Stomach (tissue), 9 donors: Measurements from ENCODE around the gene PYGB. TPM values are rescaled to one million over a fixed set of nuclear protein-coding genes. Genes with fewer than 3 reads are reported as not detected.
A peak's percentile ranks its signal among the peaks of the same experiment; 100 is the strongest.

Experiments used
- DNase-seq, 2 donors: peaks; one replicate each; pipeline versions ENCODE4 v3.0.0 to v3.0.0-alpha.2; 2013 to 2019
- H3K27ac ChIP-seq, 5 donors: fragments of 200-600 bp in 4 of 5; sonication (generic) in 4 of 5; one replicate each; pipeline ENCODE4 v1.5.1; 2013 to 2019; ENCODE audit warnings: mild to moderate bottlenecking in 1 of 5, moderate library complexity in 1 of 5
- H3K27me3 ChIP-seq, 3 donors: fragments of 200-600 bp; sonication (generic); one replicate each; pipeline ENCODE4 v1.5.1; 2017 to 2019; ENCODE audit warnings: mixed run types in 1 of 3
- H3K36me3 ChIP-seq, 4 donors: fragments of 200-600 bp; sonication (generic); 1 replicate in 3 of 4; 2 replicates in 1 of 4; pipeline ENCODE4 v1.5.1; 2016 to 2019
- H3K4me1 ChIP-seq, 4 donors: fragments of 200-600 bp; sonication (generic); one replicate each; pipeline ENCODE4 v1.5.1; 2016 to 2019
- H3K4me3 ChIP-seq, 4 donors: fragments of 200-600 bp; sonication (generic) in 3 of 4; one replicate each; pipeline ENCODE4 v1.5.1; 2016 to 2019; ENCODE audit warnings: mild to moderate bottlenecking in 1 of 4
- H3K9me3 ChIP-seq, 4 donors: fragments of 200-600 bp; sonication (generic); one replicate each; pipeline ENCODE4 v1.5.1; 2016 to 2019
- CTCF ChIP-seq, 7 experiments: fragments of 450-650 bp in 4 of 7; fragments of 200-600 bp in 3 of 7; sonication (generic) in 3 of 7; IDR thresholded peaks; one replicate each; pipeline ENCODE4 v1.5.1; 2016 to 2019; ENCODE audit warnings: antibody characterized with exemption in 7 of 7, control low read depth in 2 of 7, mild to moderate bottlenecking in 1 of 7
- EP300 ChIP-seq: sonication (generic); formaldehyde crosslinking; IDR thresholded peaks from one replicate; pipeline ENCODE4 v1.6.1; 2017; ENCODE audit warnings: antibody characterized with exemption
- POLR2A ChIP-seq, 4 donors: fragments of 450-650 bp; IDR thresholded peaks; one replicate each; pipeline ENCODE4 v1.6.1; 2016; ENCODE audit warnings: antibody characterized with exemption in 4 of 4, control low read depth in 2 of 4, mild to moderate bottlenecking in 1 of 4, moderate library complexity in 1 of 4
- POLR2AphosphoS5 ChIP-seq, 3 donors: sonication (generic); formaldehyde crosslinking; IDR thresholded peaks; one replicate each; pipeline ENCODE4 v1.6.1; 2016; ENCODE audit warnings: antibody characterized with exemption in 3 of 3
- WGBS, 5 donors: extraction: QIAGEN DNeasy Blood & Tissue Kit in 3 of 5; methylation state at CpG; one replicate each; pipeline versions ENCODE4 v1.1.5 to v1.1.7; 2013 to 2018; 5-methylcytosine and 5-hydroxymethylcytosine counted together
- intact Hi-C: fragments of 100-400 bp; cut with DNase I; formaldehyde crosslinking; loops from one replicate; pipeline ENCODE4 v1.15.1; 2023; ENCODE audit warnings: low total_unique reads
- polyA plus RNA-seq, 3 donors: library from polyadenylated mRNA; stranded (reverse); fragments of 200-250 nt; gene quantifications; one replicate each; pipeline ENCODE4 v1.2.3, GENCODE V29; 2013
- total RNA-seq, 5 donors: library from RNA; depleted of rRNA; stranded (reverse); fragments of >200 nt; gene quantifications; one replicate each; pipeline versions ENCODE4 v1.1.0 to v1.2.3, GENCODE V29; 2014 to 2016
- donor health status: healthy with polysubstance abuse.
- donor health status: Bipolar disorder and iron deficiency.
- donor health status: healthy.

The PYGB gene
- total and polyA plus RNA-seq, 8 donors, result 23.1 to 116 (median 49.5) TPM

GRCh38 chr20:25293507-25293906 is 45.6 kb downstream of the PYGB start:
- Histone ChIP-seq H3K4me3 (no peak overlapping the region), H3K9me3 (no peaks in the 10 kb centered on the region), H3K4me1 (peaks cover 17 to 36% (median 36%) of the 10 kb centered on the region in 4 donors), H3K27me3 (no peaks in the 10 kb centered on the region), H3K27ac (peak overlapping the region in 1 of 5 donors; percentile 55), H3K36me3 (peaks cover 21 to 90% (median 75%) of the 10 kb centered on the region in 4 donors)
- intact Hi-C loops, result no loop called here
- TF ChIP-seq POLR2A (IDR thresholded peaks at IDR 0.05), result no peak
- TF ChIP-seq CTCF (IDR thresholded peaks at IDR 0.05), result no peak
- no peak for TF ChIP-seq POLR2AphosphoS5 (IDR thresholded peaks at IDR 0.05)
- no peak for TF ChIP-seq EP300
- no peak for DNase-seq
- 65 to 85% (median 79%) methylated on average over 10 of the region's 10 CpGs for WGBS, 5 donors

GRCh38 chr20:25293910-25294458 is 46.1 kb downstream of the PYGB start:
- TF ChIP-seq CTCF (IDR thresholded peaks at IDR 0.05) (no peak), POLR2A (IDR thresholded peaks at IDR 0.05) (no peak), POLR2AphosphoS5 (IDR thresholded peaks at IDR 0.05) (no peak), EP300 (no peak)
- Histone ChIP-seq H3K4me3 (no peak overlapping the region), H3K9me3 (no peaks in the 10 kb centered on the region), H3K4me1 (peaks cover 17 to 36% (median 36%) of the 10 kb centered on the region in 4 donors), H3K36me3 (peaks cover 16 to 90% (median 75%) of the 10 kb centered on the region in 4 donors), H3K27me3 (no peaks in the 10 kb centered on the region), H3K27ac (peak overlapping the region in 3 of 5 donors; percentile 54 to 79 (median 69))
- WGBS, 5 donors, result 84 to 91% (median 88%) methylated on average over 5 to 13 of the region's 13 CpGs
- intact Hi-C loops, result no loop called here
- no peak for DNase-seq

DNA sequence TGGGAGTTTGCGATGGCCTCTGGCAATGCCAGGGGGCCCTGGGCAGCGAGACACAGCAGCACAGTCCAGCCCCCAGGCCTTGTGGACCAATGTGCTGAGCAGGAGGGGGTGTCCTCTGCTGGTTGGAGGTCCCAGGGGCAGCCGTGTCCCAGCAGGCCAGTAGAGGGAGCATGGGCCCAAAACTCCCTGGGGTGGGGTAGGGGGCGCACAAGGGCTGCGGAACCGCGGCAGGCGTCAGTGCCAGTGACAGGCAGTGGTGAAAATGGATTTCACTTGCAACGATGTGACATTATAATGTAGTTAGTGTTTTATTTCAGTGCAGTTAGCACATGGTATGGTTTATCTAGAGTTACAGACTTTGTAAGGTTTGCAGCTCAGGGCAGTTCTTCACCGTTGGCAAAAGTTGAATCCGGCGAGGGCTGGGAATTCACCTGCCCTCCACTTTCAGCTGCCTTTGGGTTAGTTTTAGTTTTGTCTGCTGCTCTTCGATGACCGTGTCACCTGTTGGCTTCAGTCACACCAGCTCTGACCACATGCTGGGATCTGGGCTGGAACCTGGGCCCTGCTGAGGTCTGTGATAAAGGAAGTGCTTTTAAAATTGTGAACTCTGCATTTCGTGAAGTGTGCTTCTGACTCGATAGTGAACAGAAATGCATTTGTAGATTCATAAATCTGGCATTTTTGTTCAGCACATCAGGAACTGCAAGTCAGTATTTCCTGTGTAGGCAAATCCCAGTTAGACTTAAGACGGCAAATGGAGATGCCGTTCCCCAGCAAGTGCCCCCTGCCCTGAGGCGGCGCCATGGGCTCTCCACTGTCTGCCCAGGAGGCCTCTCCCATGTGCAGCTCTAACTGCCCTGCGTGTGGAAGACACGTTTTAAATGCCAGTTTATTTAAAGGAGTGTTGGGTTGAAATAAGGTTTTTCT is 46.8 kb downstream of the PYGB start:
- H3K4me3 ChIP-seq, result no peak overlapping the region
- H3K36me3 ChIP-seq, result peaks cover 15 to 90% (median 75%) of the 10 kb centered on the region in 4 donors
- WGBS, 5 donors, result 38 to 56% (median 48%) methylated on average over 20 to 22 of the region's 22 CpGs
- peak overlapping the region; percentile 8 to 79 (median 67) for H3K27ac ChIP-seq
- peaks cover 17 to 36% (median 36%) of the 10 kb centered on the region in 4 donors for H3K4me1 ChIP-seq
- peak; percentile 44 to 82 for DNase-seq
- TF ChIP-seq POLR2A (IDR thresholded peaks at IDR 0.05), result no peak
- TF ChIP-seq CTCF (IDR thresholded peaks at IDR 0.05), result peak in 5 of 7 experiments; percentile 25 to 70 (median 62)
- intact Hi-C loops, result loop anchor here (5.0 kb wide), 1 partner anchor 103 kb away; no protein-coding TSS in a partner anchor
- H3K27me3 ChIP-seq, result no peaks in the 10 kb centered on the region
- no peaks in the 10 kb centered on the region for H3K9me3 ChIP-seq

GRCh38 chr20:25295386-25296093 is 47.7 kb downstream of the PYGB start:
- intact Hi-C loops, result loop anchor here (5.0 kb wide), 1 partner anchor 102 kb away; no protein-coding TSS in a partner anchor
- no peaks in the 10 kb centered on the region for H3K9me3 ChIP-seq
- H3K27me3 ChIP-seq, result no peaks in the 10 kb centered on the region
- H3K4me1 ChIP-seq, result peaks cover 17 to 36% (median 36%) of the 10 kb centered on the region in 4 donors
- H3K4me3 ChIP-seq, result no peak overlapping the region
- TF ChIP-seq POLR2A (IDR thresholded peaks at IDR 0.05), result no peak
- TF ChIP-seq CTCF (IDR thresholded peaks at IDR 0.05), result peak in 2 of 7 experiments; percentile 5 to 13
- H3K36me3 ChIP-seq, result peaks cover 13 to 90% (median 75%) of the 10 kb centered on the region in 4 donors
- H3K27ac ChIP-seq, result peak overlapping the region; percentile 8 to 79 (median 67)
- WGBS, 5 donors, result 23 to 46% (median 26%) methylated on average over 8 to 10 of the region's 10 CpGs
- DNase-seq, result peak; percentile 58 to 72
